Measurements from ENCODE around the gene CMTM5.

DNA sequence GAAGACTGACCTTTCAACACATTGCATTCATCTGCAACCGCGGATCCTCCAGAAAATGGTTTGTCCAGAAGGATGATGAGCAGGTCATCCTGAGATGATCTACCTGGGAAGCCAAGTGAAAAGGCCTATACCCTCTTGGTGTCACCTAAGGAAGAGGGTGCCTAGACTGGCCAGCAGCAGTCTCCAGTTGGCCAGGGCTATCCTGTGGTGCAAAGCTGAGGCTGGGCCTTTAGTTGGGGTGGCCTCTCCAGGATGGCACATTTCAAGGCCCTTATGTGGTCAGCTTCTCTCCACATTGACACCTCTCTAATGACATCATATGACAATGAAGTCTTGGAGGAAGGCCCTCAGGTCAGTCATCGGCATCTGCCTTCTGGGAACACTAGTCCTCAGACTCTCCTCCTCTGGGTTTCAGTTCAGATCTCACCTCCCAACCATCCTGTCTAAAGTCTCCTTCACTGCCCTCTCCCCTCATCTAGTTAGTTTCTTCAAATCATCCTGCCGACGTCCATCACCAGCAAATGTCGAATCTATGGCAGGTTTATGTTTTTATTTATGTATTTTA, 20.9 kb upstream of the CMTM5 start:
- TF ChIP-seq CTCF (IDR thresholded peaks at IDR 0.05): no peak
- no peak for TF ChIP-seq POLR2A (IDR thresholded peaks at IDR 0.05)

Data from esophagus squamous epithelium (tissue), 4 donors.